Mesodermal cell (in vitro differentiated cells): ENCODE results near the gene WDR90.

Experiments
- H3K27ac ChIP-seq: 2 replicates; pipeline ENCODE4 v1.7.0; 2013; ENCODE audit warnings: mild to moderate bottlenecking, low read depth, low read length, moderate library complexity; ENCODE audit not compliant: severe bottlenecking
- H3K36me3 ChIP-seq: 2 replicates; pipeline ENCODE4 v1.7.1; 2013; ENCODE audit warnings: mild to moderate bottlenecking, low read length, moderate library complexity; ENCODE audit not compliant: control insufficient read depth, insufficient read depth
- H3K4me1 ChIP-seq: one replicate; pipeline ENCODE4 v1.7.1; 2013; ENCODE audit warnings: mild to moderate bottlenecking, low read length; ENCODE audit not compliant: insufficient read depth, control insufficient read depth, poor library complexity, severe bottlenecking
- H3K4me3 ChIP-seq: 2 replicates; pipeline ENCODE4 v1.7.0; 2013; ENCODE audit warnings: low read length, control low read depth, mild to moderate bottlenecking; ENCODE audit not compliant: insufficient read depth, poor library complexity, severe bottlenecking; ENCODE audit errors: extremely low read depth
- H3K9me3 ChIP-seq: 2 replicates; pipeline ENCODE4 v1.7.1; 2013; ENCODE audit warnings: mild to moderate bottlenecking, low read length, moderate library complexity; ENCODE audit not compliant: control insufficient read depth
- WGBS, 2 experiments: methylation state at CpG; one replicate each; pipeline ENCODE4 v1.1.5; 2013; ENCODE audit warnings: missing lambda C conversion rate in 2 of 2; ENCODE audit not compliant: insufficient coverage in 2 of 2; 5-methylcytosine and 5-hydroxymethylcytosine counted together

WDR90 gene

DNA sequence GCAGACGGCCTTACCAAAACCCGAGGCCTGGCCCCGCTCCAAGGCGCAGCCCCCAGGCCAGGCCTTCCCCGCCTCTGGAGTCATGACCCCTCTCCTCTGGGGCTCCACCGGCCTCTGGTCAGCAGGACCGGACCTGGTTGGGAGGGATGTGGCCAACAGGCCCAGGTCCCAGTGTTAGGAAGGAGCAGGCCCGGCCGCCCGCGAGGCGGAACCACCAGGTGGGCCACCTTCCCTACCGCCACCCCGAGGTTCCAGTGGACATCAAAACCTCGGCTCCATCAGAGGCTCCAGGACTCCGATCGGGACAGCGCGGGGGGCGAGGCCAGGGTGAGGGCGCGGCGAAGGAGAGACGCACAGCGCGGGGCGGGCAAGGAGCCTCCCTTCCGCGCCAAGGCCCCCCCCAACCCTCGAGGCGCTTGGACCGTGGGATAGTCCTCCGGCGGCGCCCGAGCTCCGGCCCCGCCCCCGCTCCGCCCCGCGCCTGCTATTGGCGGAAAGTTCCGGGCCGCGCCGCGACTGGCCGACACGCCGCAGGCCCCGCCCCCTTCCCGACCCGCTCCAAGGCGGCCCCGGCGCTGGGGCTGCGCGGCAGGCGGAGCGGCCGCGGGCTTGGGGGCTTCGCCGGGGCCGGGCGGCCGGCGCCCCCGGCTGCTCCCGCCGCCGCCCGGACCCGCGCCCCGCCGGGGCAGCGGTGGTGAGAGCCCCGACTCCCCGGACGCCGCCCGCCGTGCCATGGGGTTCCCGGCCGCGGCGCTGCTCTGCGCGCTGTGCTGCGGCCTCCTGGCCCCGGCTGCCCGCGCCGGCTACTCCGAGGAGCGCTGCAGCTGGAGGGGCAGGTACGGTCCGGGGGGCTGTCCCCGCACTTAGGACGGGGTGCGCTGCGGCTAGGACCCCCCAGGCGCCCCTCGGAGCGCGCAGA, 65.7 kb downstream of the WDR90 start, which contains the start of gene METRN:
TSS of gene METRN (plus strand) at position 561 of the 919 bp plus-strand sequence. CDS start at position 733, 172 bp downstream.
- Histone ChIP-seq H3K27ac (peak within 1 kb of the TSS; percentile 53), H3K4me3 (peak within 1 kb of the TSS; percentile 58), H3K36me3 (peaks cover 4% of the 10 kb centered on the region), H3K4me1 (peaks cover 19% of the 10 kb centered on the region), H3K9me3 (no peaks in the 10 kb centered on the region)
- 12 to 15% methylated on average over 79 to 87 of the region's 108 CpGs for WGBS, 2 experiments

DNA sequence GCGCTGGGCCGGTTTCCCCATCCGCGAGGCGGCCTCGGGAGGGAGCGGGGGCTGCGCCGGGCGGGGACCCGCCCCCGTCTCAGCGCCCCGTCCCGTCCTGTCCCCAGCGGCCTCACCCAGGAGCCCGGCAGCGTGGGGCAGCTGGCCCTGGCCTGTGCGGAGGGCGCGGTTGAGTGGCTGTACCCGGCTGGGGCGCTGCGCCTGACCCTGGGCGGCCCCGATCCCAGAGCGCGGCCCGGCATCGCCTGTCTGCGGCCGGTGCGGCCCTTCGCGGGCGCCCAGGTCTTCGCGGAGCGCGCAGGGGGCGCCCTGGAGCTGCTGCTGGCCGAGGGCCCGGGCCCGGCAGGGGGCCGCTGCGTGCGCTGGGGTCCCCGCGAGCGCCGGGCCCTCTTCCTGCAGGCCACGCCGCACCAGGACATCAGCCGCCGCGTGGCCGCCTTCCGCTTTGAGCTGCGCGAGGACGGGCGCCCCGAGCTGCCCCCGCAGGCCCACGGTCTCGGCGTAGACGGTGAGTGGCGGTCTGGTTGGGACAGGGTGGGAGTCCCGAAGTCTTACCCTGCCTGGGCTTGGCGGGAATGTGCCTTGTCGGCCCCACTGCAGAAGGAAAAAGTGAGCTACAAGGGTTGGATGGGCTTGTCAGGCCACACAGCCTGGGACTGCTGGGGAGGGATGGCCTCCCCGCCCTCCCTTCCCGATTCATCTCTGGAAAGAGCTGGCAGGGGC, 66.5 kb downstream of the WDR90 start:
- peak overlapping the region; percentile 53 for H3K27ac ChIP-seq
- peaks cover 17% of the 10 kb centered on the region for H3K4me1 ChIP-seq
- peak overlapping the region; percentile 58 for H3K4me3 ChIP-seq

DNA sequence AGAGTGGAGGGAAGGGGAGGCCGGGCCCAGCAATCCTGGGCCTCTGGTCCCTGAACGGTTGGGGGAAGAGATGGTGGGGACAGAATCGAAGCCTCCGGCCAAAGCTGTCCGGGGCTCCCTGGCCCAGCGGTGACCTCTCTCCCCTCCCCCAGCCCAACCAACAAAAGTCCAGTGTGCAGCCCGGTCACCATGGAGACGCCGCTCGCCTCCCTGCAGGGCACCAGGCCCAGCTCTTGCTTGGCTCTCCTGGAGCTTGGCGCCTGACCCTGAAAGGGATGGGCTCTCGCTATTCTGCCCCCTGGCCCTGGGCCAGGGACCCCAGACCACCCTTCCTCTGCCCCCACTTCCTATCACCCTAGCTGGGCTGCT, 67.0 kb downstream of the WDR90 start:
- no peaks in the 10 kb centered on the region for H3K9me3 ChIP-seq
- H3K36me3 ChIP-seq: peaks cover 4% of the 10 kb centered on the region
- WGBS, 2 experiments: 18 to 31% methylated on average over 4 to 11 of the region's 12 CpGs
- peaks cover 16% of the 10 kb centered on the region for H3K4me1 ChIP-seq
- H3K27ac ChIP-seq: peak overlapping the region; percentile 53
- peak overlapping the region; percentile 58 for H3K4me3 ChIP-seq

More for the DNA sequence above, 66.5 kb downstream of the WDR90 start:
- WGBS, 2 experiments: 5% methylated on average over 51 to 69 of the region's 74 CpGs
- Histone ChIP-seq H3K36me3 (peaks cover 4% of the 10 kb centered on the region), H3K9me3 (no peaks in the 10 kb centered on the region)

DNA sequence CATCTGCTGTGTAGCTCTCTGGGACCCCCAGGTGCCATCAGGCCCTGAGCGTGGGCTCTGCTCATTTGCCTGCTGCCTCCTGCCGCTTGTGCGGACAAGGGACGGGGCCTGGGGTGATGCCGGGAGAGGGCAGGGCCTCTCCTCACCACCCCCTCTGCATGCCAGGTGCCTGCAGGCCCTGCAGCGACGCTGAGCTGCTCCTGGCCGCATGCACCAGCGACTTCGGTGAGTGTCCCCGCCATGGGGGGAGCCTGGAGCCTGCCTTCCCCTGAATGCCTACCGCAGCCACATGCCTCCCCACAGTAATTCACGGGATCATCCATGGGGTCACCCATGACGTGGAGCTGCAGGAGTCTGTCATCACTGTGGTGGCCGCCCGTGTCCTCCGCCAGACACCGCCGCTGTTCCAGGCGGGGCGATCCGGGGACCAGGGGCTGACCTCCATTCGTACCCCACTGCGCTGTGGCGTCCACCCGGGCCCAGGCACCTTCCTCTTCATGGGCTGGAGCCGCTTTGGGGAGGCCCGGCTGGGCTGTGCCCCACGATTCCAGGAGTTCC, 67.7 kb downstream of the WDR90 start:
- Histone ChIP-seq H3K27ac (no peak overlapping the region), H3K4me1 (peaks cover 16% of the 10 kb centered on the region), H3K4me3 (no peak overlapping the region), H3K9me3 (no peaks in the 10 kb centered on the region), H3K36me3 (peaks cover 4% of the 10 kb centered on the region)
- WGBS, 2 experiments: 92% methylated on average over 17 to 29 of the region's 29 CpGs
